PFSK-1 (cell line): ENCODE measurements around the gene SPECC1.

Experiments
- FOXP2 ChIP-seq: optimal IDR thresholded peaks from 2 replicates; pipeline ENCODE3; 2011; ENCODE audit warnings: borderline replicate concordance, control low read depth, inconsistent platforms; ENCODE audit not compliant: insufficient read depth; ENCODE audit errors: extremely low read length, extremely low read depth
- POLR2AphosphoS5 ChIP-seq: IDR thresholded peaks from 2 replicates; pipeline ENCODE4 v1.6.1; 2012; ENCODE audit warnings: low read depth, mild to moderate bottlenecking, control low read depth, low read length, moderate library complexity
- REST ChIP-seq, 2 experiments: IDR thresholded peaks; 2 replicates each; pipeline versions ENCODE4 v1.6.1 to v1.8.0; 2011 to 2012; ENCODE audit warnings: low read depth in 2 of 2, low read length in 2 of 2, control low read depth in 1 of 2, inconsistent platforms in 1 of 2, mild to moderate bottlenecking in 1 of 2, moderate library complexity in 1 of 2; ENCODE audit not compliant: insufficient read depth in 1 of 2
- SIN3A ChIP-seq: IDR thresholded peaks from 2 replicates; pipeline ENCODE4 v1.6.1; 2012; ENCODE audit warnings: mild to moderate bottlenecking, low read length, moderate library complexity, borderline replicate concordance; ENCODE audit not compliant: insufficient read depth
- TAF1 ChIP-seq: IDR thresholded peaks from 2 replicates; pipeline ENCODE4 v1.6.1; 2012; ENCODE audit warnings: low read length, control low read depth, borderline replicate concordance; ENCODE audit not compliant: insufficient read depth

Gene SPECC1

GRCh38 chr17:20202141-20202621, 193.0 kb downstream of the SPECC1 start:
- no peak for TF ChIP-seq POLR2AphosphoS5
- no peak for TF ChIP-seq SIN3A
- TF ChIP-seq REST (IDR thresholded peaks at IDR 0.05; ENCODE audit: insufficient read depth in 1 of 2, low read depth in 2 of 2, low read length in 2 of 2): no peak
- TF ChIP-seq FOXP2: no peak
- TF ChIP-seq TAF1: no peak

- TF ChIP-seq POLR2AphosphoS5: no peak
- TF ChIP-seq FOXP2: no peak
- no peak for TF ChIP-seq TAF1
- no peak for TF ChIP-seq SIN3A
- TF ChIP-seq REST (IDR thresholded peaks at IDR 0.05; ENCODE audit: insufficient read depth in 1 of 2, low read depth in 2 of 2, low read length in 2 of 2): no peak
Observed at GRCh38 chr17:20203018-20203417, 193.9 kb downstream of the SPECC1 start.

- no peak for TF ChIP-seq FOXP2
- TF ChIP-seq SIN3A: no peak
- TF ChIP-seq POLR2AphosphoS5: no peak
- TF ChIP-seq TAF1: no peak
- no peak for TF ChIP-seq REST (IDR thresholded peaks at IDR 0.05; ENCODE audit: insufficient read depth in 1 of 2, low read depth in 2 of 2, low read length in 2 of 2)
Observed at GRCh38 chr17:20203761-20204263, 194.7 kb downstream of the SPECC1 start.

GRCh38 chr17:20205609-20206008, 196.4 kb downstream of the SPECC1 start:
- no peak for TF ChIP-seq SIN3A
- TF ChIP-seq FOXP2: no peak
- TF ChIP-seq REST (IDR thresholded peaks at IDR 0.05; ENCODE audit: insufficient read depth in 1 of 2, low read depth in 2 of 2, low read length in 2 of 2): no peak
- TF ChIP-seq TAF1: no peak
- TF ChIP-seq POLR2AphosphoS5: no peak
